H9 (cell line): ENCODE data around the gene HDC. TPM values are rescaled to one million over a fixed set of nuclear protein-coding genes. Genes with fewer than 3 reads are reported as not detected.

Experiments used
- DNase-seq: peaks from one replicate; pipeline ENCODE4 v3.0.0-alpha.2; 2017
- H2AFZ ChIP-seq: one replicate; pipeline ENCODE4 v1.6.1; 2013; ENCODE audit warnings: mild to moderate bottlenecking, low read length, control low read depth, moderate library complexity
- H2AK5ac ChIP-seq: 2 replicates; pipeline ENCODE4 v1.6.1; 2013; ENCODE audit warnings: low read length, control low read depth, mixed read lengths; ENCODE audit not compliant: insufficient read length
- H2BK120ac ChIP-seq: one replicate; pipeline ENCODE4 v1.6.1; 2013; ENCODE audit warnings: low read depth, mild to moderate bottlenecking, low read length, control low read depth, inconsistent platforms; ENCODE audit not compliant: poor library complexity, severe bottlenecking
- H2BK12ac ChIP-seq: 2 replicates; pipeline ENCODE4 v1.6.1; 2013; ENCODE audit warnings: low read length, control low read depth, mixed read lengths, low read depth; ENCODE audit not compliant: insufficient read length
- H2BK15ac ChIP-seq: 2 replicates; pipeline ENCODE4 v1.6.1; 2013; ENCODE audit warnings: low read depth, low read length, control low read depth
- H2BK20ac ChIP-seq: one replicate; pipeline ENCODE4 v1.6.1; 2013; ENCODE audit warnings: low read depth, mild to moderate bottlenecking, low read length, control low read depth, inconsistent platforms; ENCODE audit not compliant: poor library complexity, severe bottlenecking
- H2BK5ac ChIP-seq: 2 replicates; pipeline ENCODE4 v1.6.1; 2013; ENCODE audit warnings: low read length, control low read depth, mixed read lengths; ENCODE audit not compliant: insufficient read length
- H3K14ac ChIP-seq: 2 replicates; pipeline ENCODE4 v1.6.1; 2013; ENCODE audit warnings: low read length, control low read depth; ENCODE audit not compliant: insufficient read depth
- H3K18ac ChIP-seq: 2 replicates; pipeline ENCODE4 v1.6.1; 2013; ENCODE audit warnings: low read depth, mild to moderate bottlenecking, mixed read lengths, low read length, control low read depth; ENCODE audit not compliant: insufficient read length
- H3K23ac ChIP-seq: 2 replicates; pipeline ENCODE4 v1.6.1; 2013; ENCODE audit warnings: low read length, control low read depth, mixed read lengths, low read depth; ENCODE audit not compliant: insufficient read length
- H3K23me2 ChIP-seq: 2 replicates; pipeline ENCODE4 v1.6.1; 2013; ENCODE audit warnings: low read depth, mild to moderate bottlenecking, mixed read lengths, low read length, control low read depth; ENCODE audit not compliant: insufficient read length, poor library complexity, severe bottlenecking
- H3K27ac ChIP-seq: 2 replicates; pipeline ENCODE4 v1.5.1; 2013; ENCODE audit warnings: low read length, control low read depth, mixed read lengths, low read depth; ENCODE audit not compliant: insufficient read length
- H3K27me3 ChIP-seq: 2 replicates; pipeline ENCODE4 v1.6.1; 2013; ENCODE audit warnings: low read length, control low read depth, inconsistent platforms; ENCODE audit not compliant: insufficient read depth
- H3K4ac ChIP-seq: 2 replicates; pipeline ENCODE4 v1.6.1; 2013; ENCODE audit warnings: low read depth, mild to moderate bottlenecking, control low read depth, inconsistent platforms, low read length, moderate library complexity
- H3K4me1 ChIP-seq: 2 replicates; pipeline ENCODE4 v1.6.1; 2013; ENCODE audit warnings: low read length, control low read depth, inconsistent platforms; ENCODE audit not compliant: insufficient read depth
- H3K4me2 ChIP-seq: 2 replicates; pipeline ENCODE4 v1.6.1; 2013; ENCODE audit warnings: low read length, control low read depth, mixed read lengths; ENCODE audit not compliant: insufficient read length, insufficient read depth
- H3K56ac ChIP-seq: 2 replicates; pipeline ENCODE4 v1.6.1; 2013; ENCODE audit warnings: low read depth, mild to moderate bottlenecking, mixed read lengths, low read length, control low read depth; ENCODE audit not compliant: insufficient read length
- H3K79me1 ChIP-seq: 2 replicates; pipeline ENCODE4 v1.6.1; 2013; ENCODE audit warnings: low read depth, mild to moderate bottlenecking, moderate library complexity, low read length, control low read depth, inconsistent platforms; ENCODE audit not compliant: insufficient read depth, poor library complexity, severe bottlenecking
- H3K79me2 ChIP-seq: 2 replicates; pipeline ENCODE4 v1.6.1; 2013; ENCODE audit warnings: low read length, control low read depth, inconsistent platforms; ENCODE audit not compliant: insufficient read depth
- H3K9ac ChIP-seq: 2 replicates; pipeline ENCODE4 v1.6.1; 2013; ENCODE audit warnings: low read length, control low read depth, mixed read lengths; ENCODE audit not compliant: insufficient read length; ENCODE audit errors: extremely low read depth
- H3K9me3 ChIP-seq: one replicate; pipeline ENCODE4 v1.6.1; 2013; ENCODE audit warnings: low read depth, low read length, inconsistent platforms; ENCODE audit not compliant: control insufficient read depth
- H3T11ph ChIP-seq: one replicate; pipeline ENCODE4 v1.6.1; 2013; ENCODE audit warnings: mild to moderate bottlenecking, low read length, control low read depth, inconsistent platforms
- H4K20me1 ChIP-seq: one replicate; pipeline ENCODE4 v1.6.1; 2013; ENCODE audit not compliant: control insufficient read depth, insufficient read length, insufficient read depth
- H4K5ac ChIP-seq: 2 replicates; pipeline ENCODE4 v1.6.1; 2013; ENCODE audit warnings: low read depth, mild to moderate bottlenecking, mixed read lengths, low read length, control low read depth; ENCODE audit not compliant: insufficient read length
- H4K8ac ChIP-seq: replicated peaks from 2 replicates; pipeline ENCODE4 v1.6.1; 2013; ENCODE audit warnings: low read length, control low read depth, mixed read lengths, low read depth; ENCODE audit not compliant: insufficient read length
- H4K91ac ChIP-seq: 2 replicates; pipeline ENCODE4 v1.6.1; 2013; ENCODE audit warnings: low read depth, mild to moderate bottlenecking, moderate library complexity, mixed read lengths, low read length, control low read depth; ENCODE audit not compliant: insufficient read length
- H3K27ac Mint-ChIP-seq, 3 experiments: 2 replicates in 2 of 3; 3 replicates in 1 of 3; pipeline ENCODE4 v1.8.0; 2020 to 2021; ENCODE audit warnings: mixed read lengths in 3 of 3, mild to moderate bottlenecking in 1 of 3, moderate library complexity in 1 of 3
- H3K27me3 Mint-ChIP-seq: 2 replicates; pipeline ENCODE4 v1.8.0; 2021; ENCODE audit warnings: low read depth, mild to moderate bottlenecking, moderate library complexity, mixed read lengths
- H3K36me3 Mint-ChIP-seq, 3 experiments: 2 replicates in 2 of 3; 3 replicates in 1 of 3; pipeline ENCODE4 v1.8.0; 2020 to 2021; ENCODE audit warnings: low read depth in 3 of 3, mixed read lengths in 3 of 3; ENCODE audit not compliant: insufficient read depth in 1 of 3
- H3K4me1 Mint-ChIP-seq, 2 experiments: 2 replicates each; pipeline ENCODE4 v1.8.0; 2020; ENCODE audit warnings: mixed read lengths in 2 of 2
- H3K4me3 Mint-ChIP-seq, 2 experiments: 2 replicates in 1 of 2; 3 replicates in 1 of 2; pipeline ENCODE4 v1.8.0; 2020 to 2021; ENCODE audit warnings: mild to moderate bottlenecking in 2 of 2, mixed read lengths in 2 of 2, moderate library complexity in 1 of 2
- H3K9me3 Mint-ChIP-seq, 2 experiments: 2 replicates in 1 of 2; 3 replicates in 1 of 2; pipeline ENCODE4 v1.8.0; 2020; ENCODE audit warnings: mild to moderate bottlenecking in 2 of 2, mixed read lengths in 2 of 2, moderate library complexity in 1 of 2
- CTCF ChIP-seq: fragments of 200-600 bp; sonication (generic); conservative IDR thresholded peaks from 3 replicates; pipeline ENCODE4 v1.8.0; 2021; ENCODE audit warnings: antibody characterized with exemption, mild to moderate bottlenecking
- WGBS: extraction: QIAGEN DNeasy Blood & Tissue Kit; methylation state at CpG from one replicate; pipeline ENCODE4 v1.1.7; 2013; ENCODE audit warnings: missing lambda C conversion rate, low lambda C conversion rate, mixed read lengths; ENCODE audit not compliant: insufficient read length; ENCODE audit errors: extremely low coverage; 5-methylcytosine and 5-hydroxymethylcytosine counted together
- total RNA-seq: library from RNA; stranded (reverse); gene quantifications from 2 replicates; pipeline ENCODE4 v1.2.1, GENCODE V29; 2021

HDC gene
- total RNA-seq, 1 experiment from 2014 or later: not detected

- WGBS: no CpG with 5 or more reads among the region's 3 CpGs
- H3K79me2 ChIP-seq: no peaks in the 10 kb centered on the region
- H3K79me1 ChIP-seq: no peaks in the 10 kb centered on the region
- no peaks in the 10 kb centered on the region for H3K4me1 Mint-ChIP-seq
- DNase-seq: no peak
- H4K20me1 ChIP-seq: no peaks in the 10 kb centered on the region
- no peak overlapping the region for H3K27ac ChIP-seq
- no peak overlapping the region for H3K9ac ChIP-seq
- no peaks in the 10 kb centered on the region for H3K4me1 ChIP-seq
- H3K4me3 Mint-ChIP-seq: no peak overlapping the region
- no peak overlapping the region for H2AK5ac ChIP-seq
- H3K56ac ChIP-seq: no peak overlapping the region
- H3T11ph ChIP-seq: no peak overlapping the region
- no peak overlapping the region for H2BK20ac ChIP-seq
- H2BK5ac ChIP-seq: no peak overlapping the region
- H2BK15ac ChIP-seq: no peak overlapping the region
- H3K9me3 ChIP-seq: no peaks in the 10 kb centered on the region
- no peak for TF ChIP-seq CTCF
- H3K18ac ChIP-seq: no peak overlapping the region
- H3K4ac ChIP-seq: no peak overlapping the region
- no peaks in the 10 kb centered on the region for H3K9me3 Mint-ChIP-seq
- no peak overlapping the region for H3K14ac ChIP-seq
- peaks cover 1% of the 10 kb centered on the region; the same call in 1 of the 2 replicates for H3K27me3 Mint-ChIP-seq
- H4K8ac ChIP-seq: no peak overlapping the region
- no peak overlapping the region for H4K5ac ChIP-seq
- no peak overlapping the region for H2AFZ ChIP-seq
- no peaks in the 10 kb centered on the region for H3K23me2 ChIP-seq
- no peak overlapping the region for H2BK120ac ChIP-seq
- H4K91ac ChIP-seq: no peak overlapping the region
- no peak overlapping the region for H2BK12ac ChIP-seq
- no peak overlapping the region for H3K27ac Mint-ChIP-seq
- no peaks in the 10 kb centered on the region for H3K36me3 Mint-ChIP-seq
- H3K23ac ChIP-seq: no peak overlapping the region
- H3K4me2 ChIP-seq: no peak overlapping the region
- no peaks in the 10 kb centered on the region for H3K27me3 ChIP-seq
Measured at GRCh38 chr15:50257924-50258323, 7.6 kb downstream of the HDC start.
